ENCODE measurements around the gene GABRB1.

GABRB1 gene

DNA sequence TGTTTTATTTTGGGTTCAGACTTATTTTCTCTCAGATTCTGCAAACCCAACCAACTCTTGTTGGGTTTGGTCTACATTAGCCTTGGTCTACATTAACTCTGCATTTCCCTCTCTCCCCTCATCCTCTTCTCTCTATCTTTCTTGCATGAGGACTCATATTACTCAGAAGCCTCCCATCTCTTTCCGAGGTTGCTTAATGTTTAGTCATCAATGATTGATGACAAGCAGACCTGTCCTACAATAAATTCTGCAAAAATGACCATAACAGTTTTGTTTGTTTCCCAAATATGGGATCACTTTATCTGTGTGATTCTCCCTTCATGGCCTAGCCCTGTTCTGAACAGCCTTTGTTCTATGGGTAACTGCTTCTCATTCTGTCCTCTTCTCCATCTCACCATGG is 75.2 kb downstream of the GABRB1 start:
- H3K4me3 ChIP-seq (ENCODE audit: low read depth, low read length), result no peak overlapping the region
- TF ChIP-seq, protein P1, sequence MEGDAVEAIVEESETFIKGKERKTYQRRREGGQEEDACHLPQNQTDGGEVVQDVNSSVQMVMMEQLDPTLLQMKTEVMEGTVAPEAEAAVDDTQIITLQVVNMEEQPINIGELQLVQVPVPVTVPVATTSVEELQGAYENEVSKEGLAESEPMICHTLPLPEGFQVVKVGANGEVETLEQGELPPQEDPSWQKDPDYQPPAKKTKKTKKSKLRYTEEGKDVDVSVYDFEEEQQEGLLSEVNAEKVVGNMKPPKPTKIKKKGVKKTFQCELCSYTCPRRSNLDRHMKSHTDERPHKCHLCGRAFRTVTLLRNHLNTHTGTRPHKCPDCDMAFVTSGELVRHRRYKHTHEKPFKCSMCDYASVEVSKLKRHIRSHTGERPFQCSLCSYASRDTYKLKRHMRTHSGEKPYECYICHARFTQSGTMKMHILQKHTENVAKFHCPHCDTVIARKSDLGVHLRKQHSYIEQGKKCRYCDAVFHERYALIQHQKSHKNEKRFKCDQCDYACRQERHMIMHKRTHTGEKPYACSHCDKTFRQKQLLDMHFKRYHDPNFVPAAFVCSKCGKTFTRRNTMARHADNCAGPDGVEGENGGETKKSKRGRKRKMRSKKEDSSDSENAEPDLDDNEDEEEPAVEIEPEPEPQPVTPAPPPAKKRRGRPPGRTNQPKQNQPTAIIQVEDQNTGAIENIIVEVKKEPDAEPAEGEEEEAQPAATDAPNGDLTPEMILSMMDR (IDR thresholded peaks at IDR 0.05; ENCODE audit: borderline replicate concordance, insufficient read depth, low read depth, low read length), result no peak

DNA sequence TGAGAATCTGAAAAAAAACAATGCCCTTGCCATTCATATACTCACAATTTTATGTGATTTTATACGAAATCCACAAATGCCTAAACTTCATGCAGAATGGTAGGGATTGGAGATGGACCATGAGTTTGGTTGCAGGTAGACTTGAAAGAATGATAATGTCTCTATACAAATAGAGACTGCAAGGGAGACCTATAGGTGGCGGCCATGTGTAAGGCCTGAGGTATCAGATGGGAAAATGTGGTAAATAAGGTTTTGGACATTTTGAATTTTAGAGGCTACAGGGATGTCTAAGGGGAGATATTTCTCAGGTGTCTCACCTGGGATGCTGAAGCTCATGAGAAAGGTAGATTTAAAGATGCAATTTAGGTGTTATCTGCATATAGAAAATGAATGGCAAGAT is 78.0 kb downstream of the GABRB1 start:
- H3K4me3 ChIP-seq (ENCODE audit: low read depth, low read length), result no peak overlapping the region
- TF ChIP-seq, protein P1 (IDR thresholded peaks at IDR 0.05; ENCODE audit: borderline replicate concordance, insufficient read depth, low read depth, low read length), result no peak

DNA sequence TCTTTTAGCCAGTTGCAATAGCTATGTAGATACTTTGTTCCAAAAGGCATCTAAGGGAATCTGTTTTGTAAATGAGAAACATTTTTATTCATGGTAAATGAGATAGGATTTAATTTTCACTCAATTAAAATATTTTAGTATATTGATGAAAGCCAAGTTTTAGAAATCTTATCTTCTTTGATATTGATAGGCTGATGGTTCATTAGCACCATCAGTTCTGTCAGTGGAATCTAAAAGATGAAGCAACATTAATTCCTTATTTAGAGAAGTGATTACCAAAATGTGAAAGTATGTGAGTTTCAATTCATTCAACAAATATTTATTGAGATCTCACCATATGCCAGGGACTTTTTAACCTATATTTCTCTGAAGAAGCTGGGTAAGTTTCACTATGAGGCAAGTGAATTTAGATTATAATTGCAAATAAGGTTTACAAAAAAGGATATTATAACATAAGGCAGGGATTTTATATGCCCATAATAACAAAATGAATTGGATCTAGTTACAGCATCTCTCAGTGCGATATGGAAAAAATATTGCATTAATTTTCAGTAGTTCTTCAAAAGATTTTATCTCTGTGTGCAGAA is 79.3 kb downstream of the GABRB1 start:
- no peak overlapping the region for H3K4me3 ChIP-seq (ENCODE audit: low read depth, low read length)
- TF ChIP-seq, protein P1 (IDR thresholded peaks at IDR 0.05; ENCODE audit: borderline replicate concordance, insufficient read depth, low read depth, low read length), result no peak

DNA sequence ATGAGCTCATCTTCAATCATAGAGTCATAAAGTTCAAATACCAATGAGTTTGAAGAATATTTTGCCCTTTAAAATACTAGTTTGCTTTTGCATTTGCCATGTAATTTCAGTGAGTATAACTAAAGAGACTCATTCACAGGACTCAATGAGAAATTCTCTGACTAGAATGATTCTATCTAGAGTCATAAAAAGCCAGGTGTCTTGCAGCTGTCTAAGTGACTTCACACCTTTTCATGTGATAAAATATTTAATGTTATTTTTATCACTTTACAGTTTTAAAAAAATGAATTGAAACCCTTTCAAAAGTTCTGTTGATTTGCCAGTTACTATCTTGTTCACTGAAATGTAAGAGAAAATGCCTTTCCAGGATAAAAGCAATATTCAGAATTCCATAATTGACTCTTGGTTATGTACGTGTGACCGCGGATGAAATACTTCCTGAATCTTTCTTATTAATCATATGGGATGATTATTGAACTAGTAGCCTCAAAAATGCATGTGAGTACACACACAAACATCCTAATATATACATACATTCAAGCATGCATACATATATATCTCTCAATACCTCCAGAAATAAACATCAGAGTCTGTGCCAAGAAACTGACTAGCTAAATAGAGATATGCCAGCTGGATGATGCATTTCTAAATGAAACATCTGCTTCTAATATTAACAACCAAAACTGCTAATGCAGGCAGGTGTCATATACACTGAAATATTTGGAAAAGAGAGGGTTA is 87.0 kb downstream of the GABRB1 start:
- TF ChIP-seq, protein P1 (IDR thresholded peaks at IDR 0.05; ENCODE audit: borderline replicate concordance, insufficient read depth, low read depth, low read length), result no peak
- no peak overlapping the region for H3K4me3 ChIP-seq (ENCODE audit: low read depth, low read length)

DNA sequence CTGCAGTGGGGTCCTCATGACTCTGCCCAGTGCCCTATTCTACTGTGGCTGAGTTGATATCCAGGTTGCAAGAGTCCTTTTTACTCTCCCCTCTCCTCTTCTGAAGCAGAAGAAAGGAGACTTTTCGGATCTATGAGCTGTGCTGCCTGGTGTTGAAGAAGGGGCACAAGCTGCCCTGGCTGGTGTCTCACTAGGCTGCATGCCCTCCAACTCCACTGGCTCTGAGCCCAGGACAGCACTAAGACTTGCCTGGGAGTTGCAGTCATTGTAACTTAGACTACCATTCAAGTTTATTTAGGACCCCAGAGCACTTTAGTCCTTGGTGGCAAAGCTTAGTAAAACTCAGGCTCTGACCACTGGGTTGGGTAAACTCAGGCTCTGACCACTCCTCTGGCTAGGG is 89.4 kb downstream of the GABRB1 start:
- no peak overlapping the region for H3K4me3 ChIP-seq (ENCODE audit: low read depth, low read length)
- TF ChIP-seq, protein P1 (IDR thresholded peaks at IDR 0.05; ENCODE audit: borderline replicate concordance, insufficient read depth, low read depth, low read length), result no peak

DNA sequence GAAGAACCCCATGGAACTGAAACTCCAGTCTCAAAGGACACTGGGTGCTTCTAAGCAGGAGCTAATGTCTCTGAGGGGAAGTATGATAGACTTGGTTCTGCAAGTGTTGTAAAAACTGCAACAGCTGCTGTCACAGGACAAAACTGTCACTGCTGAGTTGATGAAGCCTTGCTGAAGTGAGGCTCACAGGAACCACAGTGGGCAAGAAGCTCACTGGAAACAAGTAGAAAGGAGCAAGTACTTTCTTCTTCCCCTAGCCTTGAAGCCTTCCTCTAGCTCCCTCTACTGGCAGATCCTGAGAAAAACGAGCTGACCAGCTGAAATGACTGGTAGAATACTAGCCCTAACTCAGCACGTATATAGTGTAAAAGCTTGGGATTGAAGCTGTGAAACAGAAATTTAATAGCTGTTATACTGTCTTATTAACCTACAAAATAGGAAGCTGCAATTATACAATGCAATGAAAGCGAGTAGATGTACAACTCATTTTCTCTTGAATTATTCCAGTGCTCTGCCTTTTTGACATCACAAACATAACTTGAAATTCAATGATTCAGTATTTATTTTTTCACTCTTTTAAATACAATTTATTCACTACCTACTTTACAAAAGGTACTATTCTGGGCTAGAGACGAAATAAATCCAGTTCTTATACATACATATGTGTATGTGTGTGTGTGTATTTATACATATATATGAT is 91.4 kb downstream of the GABRB1 start:
- TF ChIP-seq, protein P1 (IDR thresholded peaks at IDR 0.05; ENCODE audit: borderline replicate concordance, insufficient read depth, low read depth, low read length), result peak; percentile 87
- no peak overlapping the region for H3K4me3 ChIP-seq (ENCODE audit: low read depth, low read length)

Data from GM12875 (cell line).